RPMI8226 (cell line): Measurements from ENCODE around the gene PAQR7.

Source experiments
- DNase-seq: peaks from one replicate; pipeline ENCODE4 v3.0.0-alpha.2; 2015

Gene PAQR7

GRCh38 chr1:25875154-25875855, at the start of gene PAQR7:
Gene PAQR7 (minus strand): TSS chr1:25875708. CDS start chr1:25863839, 11,869 bp downstream.
- peak; percentile 82 for DNase-seq

GRCh38 chr1:25924454-25924853, 48.9 kb upstream of the PAQR7 start:
- DNase-seq, result no peak

GRCh38 chr1:25922971-25923552, 47.6 kb upstream of the PAQR7 start:
- no peak for DNase-seq

GRCh38 chr1:25922056-25922970, 46.8 kb upstream of the PAQR7 start:
- no peak for DNase-seq

GRCh38 chr1:25918615-25919014, 43.1 kb upstream of the PAQR7 start:
- DNase-seq, result no peak

GRCh38 chr1:25917996-25918395, 42.5 kb upstream of the PAQR7 start:
- DNase-seq, result no peak

- DNase-seq, result no peak
These were observed 41.0 kb upstream of the PAQR7 start for GRCh38 chr1:25916460-25916859.

GRCh38 chr1:25914074-25914995, 38.8 kb upstream of the PAQR7 start:
- no peak for DNase-seq

GRCh38 chr1:25913206-25913605, 37.7 kb upstream of the PAQR7 start:
- DNase-seq, result no peak

- no peak for DNase-seq
These were observed 36.7 kb upstream of the PAQR7 start for GRCh38 chr1:25912076-25912831.

GRCh38 chr1:25911162-25911561, 35.7 kb upstream of the PAQR7 start:
- DNase-seq, result no peak

- DNase-seq, result no peak
These were observed 33.5 kb upstream of the PAQR7 start for GRCh38 chr1:25909040-25909439.

GRCh38 chr1:25908161-25908560, 32.7 kb upstream of the PAQR7 start:
- DNase-seq, result no peak

GRCh38 chr1:25907601-25908000, 32.1 kb upstream of the PAQR7 start:
- DNase-seq, result no peak

- no peak for DNase-seq
These were observed 31.3 kb upstream of the PAQR7 start for GRCh38 chr1:25906644-25907300.

- peak; percentile 97 for DNase-seq
These were observed 30.5 kb upstream of the PAQR7 start, which contains the start of gene STMN1 for GRCh38 chr1:25905680-25906643. Gene STMN1 (minus strand): TSS chr1:25906419. CDS start chr1:25904676, 1,743 bp downstream.

- DNase-seq, result peak; percentile 96
These were observed 29.6 kb upstream of the PAQR7 start for GRCh38 chr1:25904943-25905679.

- DNase-seq, result no peak
These were observed 28.5 kb upstream of the PAQR7 start for GRCh38 chr1:25903986-25904385.

GRCh38 chr1:25902462-25902861, 27.0 kb upstream of the PAQR7 start:
- DNase-seq, result no peak
